Lower lobe of right lung (tissue), 2 donors: ENCODE measurements around the gene BICDL2. TPM values are rescaled to one million over a fixed set of nuclear protein-coding genes. Genes with fewer than 3 reads are reported as not detected.
"Not testable (repeated sequence)": the region's sequence is repeated elsewhere in the genome, so short reads cannot be mapped to it uniquely, and the experiment has no call there.

Experiments
- ATAC-seq, 2 donors: fragments of 200-7000 bp; cut with Tn5 transposase; one replicate each; pipeline ENCODE4 v1.9.1; 2020 to 2022; ENCODE audit warnings: mild to moderate bottlenecking in 2 of 2, moderate library complexity in 2 of 2
- DNase-seq: peaks from one replicate; pipeline ENCODE4 v3.0.0-alpha.2; 2020
- H3K27ac ChIP-seq: fragments of 200-600 bp; one replicate; pipeline ENCODE4 v1.8.0; 2022
- H3K27me3 ChIP-seq: fragments of 200-600 bp; one replicate; pipeline ENCODE4 v1.8.0; 2022; ENCODE audit warnings: low read depth
- H3K36me3 ChIP-seq: fragments of 200-600 bp; one replicate; pipeline ENCODE4 v1.8.0; 2022; ENCODE audit warnings: mild to moderate bottlenecking
- H3K4me1 ChIP-seq: fragments of 200-600 bp; one replicate; pipeline ENCODE4 v1.8.0; 2022
- H3K4me3 ChIP-seq: fragments of 200-600 bp; one replicate; pipeline ENCODE4 v1.8.0; 2022; ENCODE audit warnings: mild to moderate bottlenecking
- H3K9me3 ChIP-seq: fragments of 200-600 bp; one replicate; pipeline ENCODE4 v1.8.0; 2022
- CTCF ChIP-seq: fragments of 200-600 bp; IDR thresholded peaks from one replicate; pipeline ENCODE4 v1.8.0; 2022; ENCODE audit warnings: antibody characterized with exemption, mild to moderate bottlenecking
- intact Hi-C: fragments of 100-400 bp; cut with DNase I; formaldehyde crosslinking; loops from one replicate; pipeline ENCODE4 v1.11.0; 2022
- total RNA-seq: library from RNA; stranded (reverse); fragmentation: NEBNext Ultra II Directional; extraction: Animal tissue kit (Norgen Biotek cat#: 25700); gene quantifications from one replicate; pipeline ENCODE4 v1.2.1, GENCODE V29; 2021
- donor health status: DM: no; HTN: yes; CAD: no; lungs with severe emphysema.

The BICDL2 gene
- total RNA-seq, 1 donor from 2014 or later: 19.5 TPM

- Histone ChIP-seq H3K27ac (peak overlapping the region; percentile 86), H3K4me1 (peaks cover 30% of the 10 kb centered on the region), H3K9me3 (no peaks in the 10 kb centered on the region), H3K4me3 (peak overlapping the region; percentile 91), H3K27me3 (no peaks in the 10 kb centered on the region), H3K36me3 (no peaks in the 10 kb centered on the region)
- intact Hi-C loops: no loop called here
- peak; percentile 92 for DNase-seq
- ATAC-seq: peak; percentile 96 to 97
- peak; percentile 87 for TF ChIP-seq CTCF
Observed at GRCh38 chr16:3059041-3059722, 22.4 kb upstream of the BICDL2 start.

GRCh38 chr16:3058139-3059030 is 21.6 kb upstream of the BICDL2 start:
- Histone ChIP-seq H3K4me3 (peak overlapping the region; percentile 91), H3K4me1 (peaks cover 30% of the 10 kb centered on the region), H3K36me3 (no peaks in the 10 kb centered on the region), H3K27ac (peak overlapping the region; percentile 86), H3K9me3 (no peaks in the 10 kb centered on the region), H3K27me3 (no peaks in the 10 kb centered on the region)
- TF ChIP-seq CTCF: no peak
- intact Hi-C loops: no loop called here
- DNase-seq (peak; percentile 77), ATAC-seq (peak; percentile 52 to 64)

- H3K27ac ChIP-seq: no peak overlapping the region
- intact Hi-C loops: no loop called here
- no peak for DNase-seq
- no peak for ATAC-seq
- peak overlapping the region; percentile 91 for H3K4me3 ChIP-seq
- no peaks in the 10 kb centered on the region for H3K9me3 ChIP-seq
- no peak for TF ChIP-seq CTCF
- H3K27me3 ChIP-seq: no peaks in the 10 kb centered on the region
- H3K4me1 ChIP-seq: peaks cover 30% of the 10 kb centered on the region
- no peaks in the 10 kb centered on the region for H3K36me3 ChIP-seq
Observed at GRCh38 chr16:3057181-3058138, 20.7 kb upstream of the BICDL2 start.

- no peak overlapping the region for H3K27ac ChIP-seq
- ATAC-seq (no peak), DNase-seq (no peak)
- intact Hi-C loops: no loop called here
- no peak for TF ChIP-seq CTCF
- H3K4me1 ChIP-seq: peaks cover 21% of the 10 kb centered on the region
- no peaks in the 10 kb centered on the region for H3K36me3 ChIP-seq
- H3K9me3 ChIP-seq: no peaks in the 10 kb centered on the region
- H3K4me3 ChIP-seq: no peak overlapping the region
- H3K27me3 ChIP-seq: no peaks in the 10 kb centered on the region
Observed at GRCh38 chr16:3056336-3057180, 19.8 kb upstream of the BICDL2 start.

- H3K4me3 ChIP-seq, H3K36me3 ChIP-seq, DNase-seq, intact Hi-C loops, H3K27ac ChIP-seq, ATAC-seq, H3K9me3 ChIP-seq, H3K27me3 ChIP-seq: not testable (repeated sequence)
- H3K4me1 ChIP-seq: peaks cover 20% of the 10 kb centered on the region
Observed at GRCh38 chr16:3055734-3056115, 19.0 kb upstream of the BICDL2 start.
